Sigmoid colon (tissue), 4 donors: Measurements from ENCODE around the gene EIF4ENIF1.

ENCODE experiments used
- EP300 ChIP-seq, 4 donors: sonication (generic); formaldehyde crosslinking; IDR thresholded peaks; one replicate each; pipeline ENCODE4 v1.6.1; 2017; ENCODE audit warnings: antibody characterized with exemption in 4 of 4
- POLR2A ChIP-seq, 2 donors: fragments of 450-650 bp; IDR thresholded peaks; one replicate each; pipeline ENCODE4 v1.6.1; 2016; ENCODE audit warnings: antibody characterized with exemption in 2 of 2, mild to moderate bottlenecking in 2 of 2, moderate library complexity in 2 of 2
- POLR2AphosphoS5 ChIP-seq, 4 donors: sonication (generic); formaldehyde crosslinking; IDR thresholded peaks; one replicate each; pipeline ENCODE4 v1.6.1; 2017; ENCODE audit warnings: antibody characterized with exemption in 4 of 4
- TF ChIP-seq, protein P1 (sequence below), 4 experiments: fragments of 450-650 bp in 3 of 4; fragments of 200-600 bp in 1 of 4; IDR thresholded peaks; one replicate each; pipeline ENCODE4 v1.5.1; 2016 to 2019; ENCODE audit warnings: antibody characterized with exemption in 4 of 4, mild to moderate bottlenecking in 3 of 4, moderate library complexity in 2 of 4

GRCh38 chr22:31526270-31526669 is 36.6 kb upstream of the EIF4ENIF1 start:
- TF ChIP-seq, protein P1, sequence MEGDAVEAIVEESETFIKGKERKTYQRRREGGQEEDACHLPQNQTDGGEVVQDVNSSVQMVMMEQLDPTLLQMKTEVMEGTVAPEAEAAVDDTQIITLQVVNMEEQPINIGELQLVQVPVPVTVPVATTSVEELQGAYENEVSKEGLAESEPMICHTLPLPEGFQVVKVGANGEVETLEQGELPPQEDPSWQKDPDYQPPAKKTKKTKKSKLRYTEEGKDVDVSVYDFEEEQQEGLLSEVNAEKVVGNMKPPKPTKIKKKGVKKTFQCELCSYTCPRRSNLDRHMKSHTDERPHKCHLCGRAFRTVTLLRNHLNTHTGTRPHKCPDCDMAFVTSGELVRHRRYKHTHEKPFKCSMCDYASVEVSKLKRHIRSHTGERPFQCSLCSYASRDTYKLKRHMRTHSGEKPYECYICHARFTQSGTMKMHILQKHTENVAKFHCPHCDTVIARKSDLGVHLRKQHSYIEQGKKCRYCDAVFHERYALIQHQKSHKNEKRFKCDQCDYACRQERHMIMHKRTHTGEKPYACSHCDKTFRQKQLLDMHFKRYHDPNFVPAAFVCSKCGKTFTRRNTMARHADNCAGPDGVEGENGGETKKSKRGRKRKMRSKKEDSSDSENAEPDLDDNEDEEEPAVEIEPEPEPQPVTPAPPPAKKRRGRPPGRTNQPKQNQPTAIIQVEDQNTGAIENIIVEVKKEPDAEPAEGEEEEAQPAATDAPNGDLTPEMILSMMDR (IDR thresholded peaks at IDR 0.05), result no peak
- TF ChIP-seq EP300 (IDR thresholded peaks at IDR 0.05) (no peak), POLR2A (IDR thresholded peaks at IDR 0.05) (no peak), POLR2AphosphoS5 (IDR thresholded peaks at IDR 0.05) (no peak)
